ENCODE measurements around the gene USF3.

DNA sequence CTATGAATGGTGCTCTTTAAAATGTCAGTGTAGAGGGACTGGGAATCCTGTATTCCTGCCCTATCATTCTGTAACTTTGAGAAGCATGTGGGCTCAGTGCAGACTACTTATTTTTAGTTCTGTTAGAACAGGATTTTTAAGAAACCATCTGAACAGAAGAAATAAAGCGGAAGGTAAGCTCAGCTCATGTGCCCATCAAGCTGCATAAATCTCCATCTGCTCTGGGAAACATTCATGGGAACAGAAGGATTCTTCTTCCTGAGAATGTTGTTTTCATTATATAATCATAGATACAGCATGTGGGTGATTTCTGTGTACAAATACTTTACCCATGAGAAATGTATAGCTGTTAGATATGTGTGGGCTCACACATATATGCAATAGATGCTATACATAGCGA is 94.2 kb downstream of the USF3 start:
- no peak for TF ChIP-seq POLR2A (IDR thresholded peaks at IDR 0.05; ENCODE audit: borderline replicate concordance, extremely low read depth, insufficient read depth, insufficient read length)
- TF ChIP-seq POLR2AphosphoS5 (IDR thresholded peaks at IDR 0.05; ENCODE audit: low read depth, low read length), result no peak
- TF ChIP-seq ZNF274 (IDR thresholded peaks at IDR 0.05; ENCODE audit: low read depth, low read length), result no peak
- TF ChIP-seq, protein P1, sequence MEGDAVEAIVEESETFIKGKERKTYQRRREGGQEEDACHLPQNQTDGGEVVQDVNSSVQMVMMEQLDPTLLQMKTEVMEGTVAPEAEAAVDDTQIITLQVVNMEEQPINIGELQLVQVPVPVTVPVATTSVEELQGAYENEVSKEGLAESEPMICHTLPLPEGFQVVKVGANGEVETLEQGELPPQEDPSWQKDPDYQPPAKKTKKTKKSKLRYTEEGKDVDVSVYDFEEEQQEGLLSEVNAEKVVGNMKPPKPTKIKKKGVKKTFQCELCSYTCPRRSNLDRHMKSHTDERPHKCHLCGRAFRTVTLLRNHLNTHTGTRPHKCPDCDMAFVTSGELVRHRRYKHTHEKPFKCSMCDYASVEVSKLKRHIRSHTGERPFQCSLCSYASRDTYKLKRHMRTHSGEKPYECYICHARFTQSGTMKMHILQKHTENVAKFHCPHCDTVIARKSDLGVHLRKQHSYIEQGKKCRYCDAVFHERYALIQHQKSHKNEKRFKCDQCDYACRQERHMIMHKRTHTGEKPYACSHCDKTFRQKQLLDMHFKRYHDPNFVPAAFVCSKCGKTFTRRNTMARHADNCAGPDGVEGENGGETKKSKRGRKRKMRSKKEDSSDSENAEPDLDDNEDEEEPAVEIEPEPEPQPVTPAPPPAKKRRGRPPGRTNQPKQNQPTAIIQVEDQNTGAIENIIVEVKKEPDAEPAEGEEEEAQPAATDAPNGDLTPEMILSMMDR (IDR thresholded peaks at IDR 0.05 in 2 of 3, conservative IDR thresholded peaks at IDR 0.05 in 1 of 3; ENCODE audit: borderline replicate concordance in 1 of 3, insufficient read depth in 1 of 3, low read depth in 2 of 3, low read length in 2 of 3), result no peak
- TF ChIP-seq, protein P2, sequence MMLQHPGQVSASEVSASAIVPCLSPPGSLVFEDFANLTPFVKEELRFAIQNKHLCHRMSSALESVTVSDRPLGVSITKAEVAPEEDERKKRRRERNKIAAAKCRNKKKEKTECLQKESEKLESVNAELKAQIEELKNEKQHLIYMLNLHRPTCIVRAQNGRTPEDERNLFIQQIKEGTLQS (IDR thresholded peaks at IDR 0.05), result no peak
